Calu3 (cell line): ENCODE data around the gene ANK2. TPM values are rescaled to one million over a fixed set of nuclear protein-coding genes. Genes with fewer than 3 reads are reported as not detected.
"Not testable (repeated sequence)": the region's sequence is repeated elsewhere in the genome, so short reads cannot be mapped to it uniquely, and the experiment has no call there.

Experiments used
- BruUV-seq: library from RNA; stranded (reverse); fragments of 400-500 nt; replicated peaks from 2 replicates; lab custom pipeline; 2021; lab: Mats Ljungman, UMichigan
- CTCF ChIA-PET: fragments of 300-600 bp; sonication (Branson Sonifier 250); formaldehyde crosslinking; loops from one replicate; lab custom pipeline; 2022; ENCODE audit warnings: antibody characterized with exemption; lab: Charles Lee
- DNase-seq: peaks from one replicate; pipeline ENCODE4 v3.0.0; 2022
- H3K27ac Mint-ChIP-seq: one replicate; pipeline ENCODE4 v1.8.0; 2022; ENCODE audit warnings: mixed read lengths; ENCODE audit not compliant: unreplicated experiment
- H3K27me3 Mint-ChIP-seq: one replicate; pipeline ENCODE4 v1.8.0; 2022; ENCODE audit warnings: mixed read lengths; ENCODE audit not compliant: unreplicated experiment
- H3K36me3 Mint-ChIP-seq: one replicate; pipeline ENCODE4 v1.8.0; 2022; ENCODE audit warnings: mild to moderate bottlenecking, moderate library complexity, mixed read lengths; ENCODE audit not compliant: insufficient read depth, unreplicated experiment
- H3K4me1 Mint-ChIP-seq: one replicate; pipeline ENCODE4 v1.8.0; 2022; ENCODE audit warnings: mild to moderate bottlenecking, low read depth, mixed read lengths; ENCODE audit not compliant: unreplicated experiment
- H3K4me3 Mint-ChIP-seq: one replicate; pipeline ENCODE4 v1.8.0; 2022; ENCODE audit warnings: mild to moderate bottlenecking, low read depth, moderate library complexity, mixed read lengths; ENCODE audit not compliant: unreplicated experiment
- H3K9me3 Mint-ChIP-seq: one replicate; pipeline ENCODE4 v1.8.0; 2022; ENCODE audit warnings: low read depth, mixed read lengths; ENCODE audit not compliant: unreplicated experiment
- CTCF ChIP-seq: fragments of 200-600 bp; IDR thresholded peaks from one replicate; pipeline ENCODE4 v1.8.0; 2022; ENCODE audit warnings: antibody characterized with exemption; ENCODE audit not compliant: unreplicated experiment
- intact Hi-C: fragments of 100-400 bp; cut with micrococcal nuclease; formaldehyde crosslinking; loops from one replicate; pipeline ENCODE4 v1.10.0; 2022; ENCODE audit not compliant: unreplicated experiment
- total RNA-seq: library from RNA; stranded (reverse); gene quantifications from 2 replicates; pipeline ENCODE4 v1.2.3, GENCODE V29; 2022

Gene ANK2
- total RNA-seq, 1 experiment from 2014 or later, result 4.1 TPM

GRCh38 chr4:113179996-113180395 is 130.5 kb downstream of the ANK2 start:
- intact Hi-C loops, result loop anchor here (2.0 kb wide), 1 partner anchor 73 kb away; no protein-coding TSS in a partner anchor
- H3K4me1 Mint-ChIP-seq, result no peaks in the 10 kb centered on the region
- no peak overlapping the region for H3K4me3 Mint-ChIP-seq
- H3K36me3 Mint-ChIP-seq, result no peaks in the 10 kb centered on the region
- TF ChIP-seq CTCF, result no peak
- H3K27me3 Mint-ChIP-seq, result no peaks in the 10 kb centered on the region
- no TSS peak for BruUV-seq
- no peak for DNase-seq
- no peaks in the 10 kb centered on the region for H3K9me3 Mint-ChIP-seq
- CTCF ChIA-PET, result no interaction called here
- H3K27ac Mint-ChIP-seq, result no peak overlapping the region

GRCh38 chr4:113181289-113182007 is 132.0 kb downstream of the ANK2 start:
- Mint-ChIP-seq H3K27me3 (no peaks in the 10 kb centered on the region), H3K9me3 (no peaks in the 10 kb centered on the region), H3K27ac (no peak overlapping the region), H3K4me3 (no peak overlapping the region), H3K4me1 (no peaks in the 10 kb centered on the region), H3K36me3 (no peaks in the 10 kb centered on the region)
- no peak for DNase-seq
- CTCF ChIA-PET, result interaction anchor here (0.6 kb wide), 1 partner anchor 18 kb away, joined by 5 read pairs; no protein-coding TSS in a partner anchor
- no peak for TF ChIP-seq CTCF
- BruUV-seq, result no TSS peak
- intact Hi-C loops, result no loop called here

GRCh38 chr4:113183032-113183605 is 133.7 kb downstream of the ANK2 start:
- Mint-ChIP-seq H3K27ac (no peak overlapping the region), H3K4me1 (no peaks in the 10 kb centered on the region), H3K9me3 (no peaks in the 10 kb centered on the region), H3K4me3 (no peak overlapping the region), H3K36me3 (no peaks in the 10 kb centered on the region), H3K27me3 (no peaks in the 10 kb centered on the region)
- intact Hi-C loops, result no loop called here
- no TSS peak for BruUV-seq
- TF ChIP-seq CTCF, result no peak
- CTCF ChIA-PET, result no interaction called here
- no peak for DNase-seq

- BruUV-seq, H3K36me3 Mint-ChIP-seq, H3K4me1 Mint-ChIP-seq, CTCF ChIA-PET, intact Hi-C loops, H3K27me3 Mint-ChIP-seq, DNase-seq, H3K4me3 Mint-ChIP-seq, H3K27ac Mint-ChIP-seq, H3K9me3 Mint-ChIP-seq: not testable (repeated sequence)
Measured at GRCh38 chr4:113186220-113186619, 136.8 kb downstream of the ANK2 start.

GRCh38 chr4:113186913-113187312 is 137.5 kb downstream of the ANK2 start:
- Mint-ChIP-seq H3K27me3 (no peaks in the 10 kb centered on the region), H3K4me1 (no peaks in the 10 kb centered on the region), H3K36me3 (no peaks in the 10 kb centered on the region), H3K27ac (no peak overlapping the region), H3K4me3 (no peak overlapping the region), H3K9me3 (no peaks in the 10 kb centered on the region)
- intact Hi-C loops, result no loop called here
- CTCF ChIA-PET, result interaction anchor here (0.6 kb wide), 1 partner anchor 299 kb away, joined by 3 read pairs; no protein-coding TSS in a partner anchor
- TF ChIP-seq CTCF, result no peak
- DNase-seq, result no peak
- no TSS peak for BruUV-seq
